ENCODE measurements around the gene RABGAP1L. TPM values are rescaled to one million over a fixed set of nuclear protein-coding genes. Genes with fewer than 3 reads are reported as not detected.

RABGAP1L gene
- total and polyA plus RNA-seq, 4 donors: 33.7 to 128 (median 62.1) TPM

DNA sequence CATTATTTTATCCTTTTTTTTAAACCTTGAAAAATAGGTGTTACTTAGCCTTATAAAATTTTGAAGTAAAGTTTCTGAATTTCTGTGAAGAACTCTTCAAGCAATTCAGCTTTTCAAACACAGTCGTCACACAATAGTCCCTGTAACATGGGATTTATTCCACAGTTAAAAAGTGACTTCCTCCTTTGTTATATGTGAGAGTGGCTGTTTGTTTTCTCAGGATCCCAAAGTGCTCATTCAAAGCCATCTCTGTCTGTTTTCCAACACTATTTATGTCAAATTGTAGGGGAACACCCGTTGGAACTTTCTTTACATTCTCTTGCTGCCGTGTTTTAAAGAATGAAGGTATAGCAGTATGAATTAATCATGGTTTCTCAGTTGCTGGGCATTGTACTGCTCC is 207.6 kb downstream of the RABGAP1L start:
- Histone ChIP-seq H3K27me3 (ENCODE audit: control insufficient read depth, insufficient read depth, low read length) (no peaks in the 10 kb centered on the region), H3K9me3 (ENCODE audit: control insufficient read depth, insufficient read depth, low read length) (no peaks in the 10 kb centered on the region), H3K4me3 (ENCODE audit: low read depth, low read length) (no peak overlapping the region), H3K4me1 (ENCODE audit: control insufficient read depth, insufficient read depth, low read length) (peaks cover 4% of the 10 kb centered on the region), H3K36me3 (ENCODE audit: control insufficient read depth, insufficient read depth, low read length) (no peaks in the 10 kb centered on the region), H3K27ac (ENCODE audit: low read depth, low read length) (no peak overlapping the region)
- no CpG with 5 or more reads among the region's 3 CpGs for WGBS (ENCODE audit: insufficient coverage)
- DNase-seq (ENCODE audit: low read depth in 4 of 6, low spot score in 6 of 6): peak in 1 of 6 donors; percentile 8

DNA sequence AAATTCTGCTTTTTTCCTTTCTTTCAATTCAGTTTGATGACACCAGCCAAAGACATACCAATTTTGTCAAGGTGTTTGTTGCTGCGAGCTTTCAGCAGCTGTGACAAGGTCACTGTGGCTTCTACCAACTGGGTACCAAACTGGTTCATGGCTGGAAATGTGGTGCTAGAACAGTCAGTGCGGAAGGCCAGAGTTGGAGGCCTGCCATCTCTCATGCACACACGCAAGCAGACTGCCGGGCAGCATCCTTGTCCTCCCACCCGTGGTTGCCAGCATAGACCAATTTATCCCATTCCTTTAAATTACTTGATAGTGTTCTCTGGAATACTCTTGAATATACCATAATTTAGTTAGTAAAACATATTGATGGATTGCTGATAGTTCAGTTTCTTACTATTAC is 208.6 kb downstream of the RABGAP1L start:
- Histone ChIP-seq H3K4me1 (ENCODE audit: control insufficient read depth, insufficient read depth, low read length) (peaks cover 4% of the 10 kb centered on the region), H3K27ac (ENCODE audit: low read depth, low read length) (no peak overlapping the region), H3K36me3 (ENCODE audit: control insufficient read depth, insufficient read depth, low read length) (no peaks in the 10 kb centered on the region), H3K27me3 (ENCODE audit: control insufficient read depth, insufficient read depth, low read length) (no peaks in the 10 kb centered on the region), H3K4me3 (ENCODE audit: low read depth, low read length) (no peak overlapping the region), H3K9me3 (ENCODE audit: control insufficient read depth, insufficient read depth, low read length) (no peaks in the 10 kb centered on the region)
- 78% methylated on average over 1 of the region's 5 CpGs for WGBS (ENCODE audit: insufficient coverage)
- no peak for DNase-seq (ENCODE audit: low read depth in 4 of 6, low spot score in 6 of 6)

DNA sequence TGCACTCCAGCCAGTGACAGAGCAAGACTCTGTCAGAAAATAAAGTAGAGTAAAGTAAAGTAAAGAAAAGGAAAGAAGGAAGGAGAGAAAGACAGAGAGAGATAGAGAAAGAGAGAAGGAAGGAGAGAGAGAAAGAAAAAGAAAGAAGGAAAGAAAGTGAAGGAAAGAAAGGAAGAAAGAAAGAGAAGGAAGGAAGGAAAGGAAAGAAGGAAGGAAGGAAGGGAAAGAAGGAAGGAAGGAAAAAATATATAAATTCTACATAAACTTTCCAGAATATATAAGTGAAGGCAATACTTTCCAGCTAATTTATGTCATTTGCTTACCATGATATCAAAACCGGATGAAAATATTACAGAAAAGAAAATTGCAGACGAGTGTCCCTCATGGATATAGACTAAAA is 216.7 kb downstream of the RABGAP1L start:
- Histone ChIP-seq H3K36me3 (ENCODE audit: control insufficient read depth, insufficient read depth, low read length) (no peaks in the 10 kb centered on the region), H3K4me1 (ENCODE audit: control insufficient read depth, insufficient read depth, low read length) (no peaks in the 10 kb centered on the region), H3K27ac (ENCODE audit: low read depth, low read length) (no peak overlapping the region), H3K4me3 (ENCODE audit: low read depth, low read length) (no peak overlapping the region), H3K27me3 (ENCODE audit: control insufficient read depth, insufficient read depth, low read length) (no peaks in the 10 kb centered on the region), H3K9me3 (ENCODE audit: control insufficient read depth, insufficient read depth, low read length) (no peaks in the 10 kb centered on the region)
- DNase-seq (ENCODE audit: low read depth in 4 of 6, low spot score in 6 of 6): no peak
- no CpG with 5 or more reads among the region's 2 CpGs for WGBS (ENCODE audit: insufficient coverage)

DNA sequence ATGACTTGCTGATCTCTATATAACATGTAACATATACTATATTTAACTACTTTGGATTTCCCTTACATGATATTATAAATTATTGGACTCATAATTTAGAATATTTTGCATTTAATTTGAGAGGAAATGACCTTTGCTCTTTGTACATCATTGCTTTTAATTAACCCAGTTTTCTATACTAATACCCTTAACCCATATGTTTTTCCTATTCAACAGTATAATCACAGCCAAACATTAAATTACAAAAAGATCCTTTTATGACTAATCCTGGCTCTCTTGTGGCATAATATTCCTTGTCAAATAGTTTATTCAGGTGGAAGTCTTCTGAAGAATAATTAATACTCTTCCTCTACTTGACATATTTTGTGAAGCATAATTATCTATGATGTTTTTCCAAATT is 232.4 kb downstream of the RABGAP1L start:
- Histone ChIP-seq H3K27ac (ENCODE audit: low read depth, low read length) (no peak overlapping the region), H3K4me1 (ENCODE audit: control insufficient read depth, insufficient read depth, low read length) (no peaks in the 10 kb centered on the region), H3K27me3 (ENCODE audit: control insufficient read depth, insufficient read depth, low read length) (no peaks in the 10 kb centered on the region), H3K4me3 (ENCODE audit: low read depth, low read length) (no peak overlapping the region), H3K9me3 (ENCODE audit: control insufficient read depth, insufficient read depth, low read length) (peaks cover 3% of the 10 kb centered on the region), H3K36me3 (ENCODE audit: control insufficient read depth, insufficient read depth, low read length) (no peaks in the 10 kb centered on the region)
- DNase-seq (ENCODE audit: low read depth in 4 of 6, low spot score in 6 of 6): no peak

DNA sequence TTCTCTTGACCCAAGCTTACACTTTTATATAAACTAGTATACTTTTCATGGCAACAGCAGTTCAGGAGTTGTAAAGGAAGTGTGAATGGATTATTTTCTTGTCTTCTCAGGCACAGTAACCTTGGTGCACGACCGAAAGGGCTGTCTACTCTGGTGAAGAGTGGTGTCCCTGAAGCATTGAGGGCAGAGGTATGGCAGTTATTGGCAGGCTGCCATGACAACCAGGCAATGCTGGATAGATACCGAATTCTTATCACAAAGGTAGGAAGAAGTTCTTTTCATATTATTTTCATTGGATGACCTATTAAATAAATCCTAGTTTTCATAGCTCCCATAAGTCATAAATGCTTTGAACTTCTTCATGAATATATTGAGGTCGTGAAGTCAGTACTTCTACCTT is 234.6 kb downstream of the RABGAP1L start:
- H3K27ac ChIP-seq (ENCODE audit: low read depth, low read length): no peak overlapping the region
- H3K36me3 ChIP-seq (ENCODE audit: control insufficient read depth, insufficient read depth, low read length): no peaks in the 10 kb centered on the region
- H3K9me3 ChIP-seq (ENCODE audit: control insufficient read depth, insufficient read depth, low read length): peaks cover 3% of the 10 kb centered on the region
- no peaks in the 10 kb centered on the region for H3K4me1 ChIP-seq (ENCODE audit: control insufficient read depth, insufficient read depth, low read length)
- no peaks in the 10 kb centered on the region for H3K27me3 ChIP-seq (ENCODE audit: control insufficient read depth, insufficient read depth, low read length)
- no CpG with 5 or more reads among the region's 4 CpGs for WGBS (ENCODE audit: insufficient coverage)
- no peak overlapping the region for H3K4me3 ChIP-seq (ENCODE audit: low read depth, low read length)
- DNase-seq (ENCODE audit: low read depth in 4 of 6, low spot score in 6 of 6): no peak

DNA sequence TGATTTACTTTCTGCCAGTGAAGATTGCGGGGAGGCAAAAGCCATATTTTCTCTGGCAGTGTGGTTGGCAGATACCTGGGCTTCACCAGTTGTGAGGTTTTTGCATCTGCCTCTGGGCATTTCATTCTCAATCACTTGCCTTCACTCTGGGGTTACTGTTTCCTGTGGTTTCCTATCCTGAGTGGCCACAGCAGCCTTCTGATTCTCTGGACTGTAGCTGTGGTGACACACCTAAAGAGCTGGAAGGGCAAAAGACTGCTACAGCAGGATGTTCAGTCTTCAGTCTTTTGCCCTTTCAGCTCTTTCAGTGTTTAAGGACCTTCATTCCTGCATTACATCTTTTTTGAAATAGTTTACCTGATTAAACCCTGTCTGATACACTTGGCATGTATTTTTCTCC is 237.9 kb downstream of the RABGAP1L start:
- WGBS (ENCODE audit: insufficient coverage): no CpG with 5 or more reads among the region's 1 CpG
- H3K4me1 ChIP-seq (ENCODE audit: control insufficient read depth, insufficient read depth, low read length): no peaks in the 10 kb centered on the region
- H3K9me3 ChIP-seq (ENCODE audit: control insufficient read depth, insufficient read depth, low read length): peaks cover 3% of the 10 kb centered on the region
- no peaks in the 10 kb centered on the region for H3K27me3 ChIP-seq (ENCODE audit: control insufficient read depth, insufficient read depth, low read length)
- DNase-seq (ENCODE audit: low read depth in 4 of 6, low spot score in 6 of 6): no peak
- no peaks in the 10 kb centered on the region for H3K36me3 ChIP-seq (ENCODE audit: control insufficient read depth, insufficient read depth, low read length)
- H3K4me3 ChIP-seq (ENCODE audit: low read depth, low read length): no peak overlapping the region
- H3K27ac ChIP-seq (ENCODE audit: low read depth, low read length): no peak overlapping the region

DNA sequence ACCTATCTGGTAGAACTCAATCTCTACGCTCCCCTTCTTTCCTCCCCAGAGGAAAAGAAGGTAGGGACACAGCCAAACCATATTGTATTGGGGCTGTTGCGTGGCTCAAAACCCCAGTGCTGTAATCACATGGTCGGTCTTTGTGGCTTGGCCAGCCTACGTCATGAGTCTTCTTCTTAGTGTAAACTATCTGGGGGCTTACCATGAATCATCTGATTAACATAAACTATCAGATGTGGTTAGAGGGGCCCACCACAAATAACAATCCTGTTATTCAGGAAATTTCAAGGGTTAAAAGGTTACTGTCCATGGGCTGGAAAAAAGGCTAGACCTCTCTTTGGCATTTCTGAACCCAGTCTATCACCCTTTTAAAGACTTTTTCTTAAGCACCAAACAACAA is 238.9 kb downstream of the RABGAP1L start:
- Histone ChIP-seq H3K27me3 (ENCODE audit: control insufficient read depth, insufficient read depth, low read length) (no peaks in the 10 kb centered on the region), H3K4me3 (ENCODE audit: low read depth, low read length) (no peak overlapping the region), H3K4me1 (ENCODE audit: control insufficient read depth, insufficient read depth, low read length) (no peaks in the 10 kb centered on the region), H3K9me3 (ENCODE audit: control insufficient read depth, insufficient read depth, low read length) (peaks cover 3% of the 10 kb centered on the region), H3K36me3 (ENCODE audit: control insufficient read depth, insufficient read depth, low read length) (no peaks in the 10 kb centered on the region), H3K27ac (ENCODE audit: low read depth, low read length) (no peak overlapping the region)
- DNase-seq (ENCODE audit: low read depth in 4 of 6, low spot score in 6 of 6): no peak
- WGBS (ENCODE audit: insufficient coverage): no CpG with 5 or more reads among the region's 4 CpGs

DNA sequence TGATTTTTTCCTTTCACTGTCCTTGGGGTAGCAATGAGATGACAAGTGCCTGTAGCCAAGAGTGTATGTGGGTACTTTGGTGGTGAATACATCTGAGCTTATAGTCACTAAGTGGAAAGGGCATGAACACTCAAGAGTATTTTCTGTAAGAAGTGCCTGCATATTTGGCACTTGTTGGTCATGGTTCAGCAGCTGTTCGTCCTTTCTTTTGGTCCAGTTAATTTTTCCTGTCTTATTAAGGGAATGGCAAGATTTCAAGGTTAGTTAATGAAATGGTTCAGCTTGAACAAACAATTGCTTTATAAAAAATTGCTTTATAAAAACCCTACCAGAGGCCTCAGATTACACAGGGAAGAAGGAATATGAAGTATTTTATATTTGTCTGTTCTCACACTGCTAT is 239.9 kb downstream of the RABGAP1L start:
- H3K4me3 ChIP-seq (ENCODE audit: low read depth, low read length): no peak overlapping the region
- H3K36me3 ChIP-seq (ENCODE audit: control insufficient read depth, insufficient read depth, low read length): no peaks in the 10 kb centered on the region
- H3K4me1 ChIP-seq (ENCODE audit: control insufficient read depth, insufficient read depth, low read length): no peaks in the 10 kb centered on the region
- no CpG with 5 or more reads among the region's 1 CpG for WGBS (ENCODE audit: insufficient coverage)
- no peaks in the 10 kb centered on the region for H3K27me3 ChIP-seq (ENCODE audit: control insufficient read depth, insufficient read depth, low read length)
- H3K27ac ChIP-seq (ENCODE audit: low read depth, low read length): no peak overlapping the region
- DNase-seq (ENCODE audit: low read depth in 4 of 6, low spot score in 6 of 6): no peak
- no peaks in the 10 kb centered on the region for H3K9me3 ChIP-seq (ENCODE audit: control insufficient read depth, insufficient read depth, low read length)

DNA sequence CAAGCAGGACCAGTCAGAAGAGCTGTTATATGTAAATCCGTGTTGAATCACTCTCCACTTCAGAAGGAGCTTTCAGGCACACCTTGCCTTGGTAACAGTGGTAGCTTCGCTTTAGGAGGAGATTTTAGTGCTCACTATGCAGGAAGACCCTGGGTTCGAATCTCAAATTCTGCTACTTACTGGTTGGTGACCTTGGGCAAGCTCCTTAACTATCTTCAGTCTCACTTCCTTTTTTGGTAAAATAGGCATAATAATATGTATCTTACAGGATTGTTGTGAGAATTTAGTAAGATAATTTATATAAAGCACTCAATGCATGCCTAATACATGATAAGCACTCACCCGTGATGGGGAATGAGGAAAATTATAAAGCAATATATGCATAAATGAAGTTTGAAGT is 241.8 kb downstream of the RABGAP1L start:
- Histone ChIP-seq H3K4me1 (ENCODE audit: control insufficient read depth, insufficient read depth, low read length) (no peaks in the 10 kb centered on the region), H3K9me3 (ENCODE audit: control insufficient read depth, insufficient read depth, low read length) (no peaks in the 10 kb centered on the region), H3K27ac (ENCODE audit: low read depth, low read length) (no peak overlapping the region), H3K27me3 (ENCODE audit: control insufficient read depth, insufficient read depth, low read length) (no peaks in the 10 kb centered on the region), H3K4me3 (ENCODE audit: low read depth, low read length) (no peak overlapping the region), H3K36me3 (ENCODE audit: control insufficient read depth, insufficient read depth, low read length) (no peaks in the 10 kb centered on the region)
- DNase-seq (ENCODE audit: low read depth in 4 of 6, low spot score in 6 of 6): no peak
- WGBS (ENCODE audit: insufficient coverage): no CpG with 5 or more reads among the region's 4 CpGs

DNA sequence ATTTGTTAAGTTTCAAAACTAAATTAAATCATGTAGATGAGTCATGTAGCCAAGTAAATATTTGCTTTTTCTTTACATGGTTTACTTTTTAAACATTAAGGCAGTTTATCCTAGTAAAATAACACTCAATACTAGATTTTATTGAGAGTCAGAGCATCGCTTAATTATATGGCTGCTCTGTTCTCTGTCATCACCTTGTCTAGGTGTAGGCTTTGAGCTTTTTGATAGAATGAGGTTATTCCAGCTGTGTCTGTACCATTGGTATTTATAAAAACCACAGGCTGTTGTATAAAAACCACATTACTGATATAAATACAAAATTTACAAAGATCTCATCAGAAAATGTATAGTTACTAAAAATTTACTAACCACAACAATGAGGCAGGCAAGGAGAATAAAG is 245.9 kb downstream of the RABGAP1L start:
- Histone ChIP-seq H3K4me1 (ENCODE audit: control insufficient read depth, insufficient read depth, low read length) (no peaks in the 10 kb centered on the region), H3K36me3 (ENCODE audit: control insufficient read depth, insufficient read depth, low read length) (no peaks in the 10 kb centered on the region), H3K27ac (ENCODE audit: low read depth, low read length) (no peak overlapping the region), H3K9me3 (ENCODE audit: control insufficient read depth, insufficient read depth, low read length) (no peaks in the 10 kb centered on the region), H3K4me3 (ENCODE audit: low read depth, low read length) (no peak overlapping the region), H3K27me3 (ENCODE audit: control insufficient read depth, insufficient read depth, low read length) (no peaks in the 10 kb centered on the region)
- DNase-seq (ENCODE audit: low read depth in 4 of 6, low spot score in 6 of 6): no peak
- no CpG with 5 or more reads among the region's 1 CpG for WGBS (ENCODE audit: insufficient coverage)
